IMR-90 (cell line): ENCODE results near the gene NEK6. TPM values are rescaled to one million over a fixed set of nuclear protein-coding genes. Genes with fewer than 3 reads are reported as not detected.

Experiments
- ATAC-seq: fragments of 200-7000 bp; cut with Tn5 transposase; 2 replicates; pipeline ENCODE4 v1.9.1; 2020; ENCODE audit warnings: low read depth, mild to moderate bottlenecking, moderate library complexity
- BruUV-seq: library from RNA; stranded (reverse); fragments of 400-500 nt; replicated peaks from 2 replicates; lab custom pipeline; 2021; lab: Mats Ljungman, UMichigan
- CTCF ChIA-PET: fragments of 300-600 bp; formaldehyde crosslinking; extraction: SDS; loops from one replicate; lab custom pipeline; 2021; ENCODE audit warnings: antibody characterized with exemption; lab: Yijun Ruan, JAX
- POLR2A ChIA-PET: fragments of 300-600 bp; sonication (Branson Sonifier 250); formaldehyde crosslinking; loops from one replicate; lab custom pipeline; 2022; ENCODE audit warnings: antibody characterized with exemption; ENCODE audit not compliant: unreplicated experiment; lab: Charles Lee
- DNase-seq: peaks from one replicate; pipeline ENCODE4 v3.0.0; 2013
- H2AFZ ChIP-seq: replicated peaks from 2 replicates; pipeline ENCODE3; 2013; ENCODE audit warnings: low read length, mild to moderate bottlenecking; ENCODE audit not compliant: poor library complexity
- H2AK5ac ChIP-seq: 2 replicates; pipeline ENCODE4 v1.6.1; 2013; ENCODE audit warnings: low read depth, low read length, inconsistent platforms
- H2AK9ac ChIP-seq: replicated peaks from 2 replicates; pipeline ENCODE3; 2013; ENCODE audit warnings: mild to moderate bottlenecking, low read depth, low read length, moderate library complexity; ENCODE audit not compliant: poor library complexity
- H2BK120ac ChIP-seq: 2 replicates; pipeline ENCODE4 v1.6.1; 2013; ENCODE audit warnings: low read depth, low read length, inconsistent platforms
- H2BK15ac ChIP-seq: 3 replicates; pipeline ENCODE4 v1.6.1; 2013; ENCODE audit warnings: low read depth, low read length, inconsistent platforms
- H2BK20ac ChIP-seq: 2 replicates; pipeline ENCODE4 v1.6.1; 2013; ENCODE audit warnings: low read depth, mild to moderate bottlenecking, inconsistent platforms, low read length, moderate library complexity
- H2BK5ac ChIP-seq: 2 replicates; pipeline ENCODE4 v1.6.1; 2013; ENCODE audit warnings: mild to moderate bottlenecking, low read depth, low read length, inconsistent platforms; ENCODE audit not compliant: poor library complexity, severe bottlenecking
- H3K14ac ChIP-seq: replicated peaks from 2 replicates; pipeline ENCODE4 v1.6.1; 2013; ENCODE audit warnings: low read depth, low read length, inconsistent platforms
- H3K18ac ChIP-seq: 2 replicates; pipeline ENCODE4 v1.6.1; 2013; ENCODE audit warnings: low read depth, low read length, control low read depth
- H3K23ac ChIP-seq: 2 replicates; pipeline ENCODE4 v1.6.1; 2013; ENCODE audit warnings: low read depth, low read length, inconsistent platforms
- H3K27ac ChIP-seq: 2 replicates; pipeline ENCODE4 v1.5.1; 2013; ENCODE audit warnings: mild to moderate bottlenecking, control low read depth, low read length; ENCODE audit not compliant: insufficient read depth
- H3K27me3 ChIP-seq: 2 replicates; pipeline ENCODE4 v1.6.1; 2013; ENCODE audit warnings: low read length; ENCODE audit not compliant: control insufficient read depth, insufficient read depth
- H3K36me3 ChIP-seq: 2 replicates; pipeline ENCODE4 v1.6.1; 2013; ENCODE audit warnings: low read length, mixed read lengths; ENCODE audit not compliant: control insufficient read depth, insufficient read depth
- H3K4ac ChIP-seq: 2 replicates; pipeline ENCODE4 v1.6.1; 2013; ENCODE audit warnings: low read depth, low read length, inconsistent platforms
- H3K4me1 ChIP-seq: 2 replicates; pipeline ENCODE4 v1.6.1; 2013; ENCODE audit warnings: low read length, mixed read lengths; ENCODE audit not compliant: control insufficient read depth, insufficient read depth
- H3K4me2 ChIP-seq: 2 replicates; pipeline ENCODE4 v1.6.1; 2013; ENCODE audit warnings: low read depth, mild to moderate bottlenecking, control low read depth, low read length, moderate library complexity
- H3K4me3 ChIP-seq: 2 replicates; pipeline ENCODE4 v1.5.1; 2013; ENCODE audit warnings: low read depth, mild to moderate bottlenecking, control low read depth, low read length, moderate library complexity; ENCODE audit not compliant: insufficient read depth
- H3K56ac ChIP-seq: 2 replicates; pipeline ENCODE4 v1.6.1; 2013; ENCODE audit warnings: low read length, inconsistent platforms; ENCODE audit not compliant: insufficient read depth; ENCODE audit errors: extremely low read depth
- H3K79me1 ChIP-seq, 2 experiments: 2 replicates each; pipeline ENCODE4 v1.6.1; 2013; ENCODE audit warnings: low read length in 2 of 2, inconsistent platforms in 1 of 2, low read depth in 1 of 2
- H3K9ac ChIP-seq: 2 replicates; pipeline ENCODE4 v1.6.1; 2013; ENCODE audit warnings: low read depth, low read length, control low read depth
- H3K9me1 ChIP-seq: 2 replicates; pipeline ENCODE4 v1.6.1; 2013; ENCODE audit warnings: low read length, inconsistent platforms; ENCODE audit not compliant: insufficient read depth
- H3K9me3 ChIP-seq: 2 replicates; pipeline ENCODE4 v1.6.1; 2013; ENCODE audit warnings: low read length; ENCODE audit not compliant: control insufficient read depth, insufficient read depth
- H4K20me1 ChIP-seq: 2 replicates; pipeline ENCODE4 v1.6.1; 2013; ENCODE audit warnings: low read length, inconsistent platforms; ENCODE audit not compliant: insufficient read depth
- H4K5ac ChIP-seq: 2 replicates; pipeline ENCODE4 v1.6.1; 2013; ENCODE audit warnings: mild to moderate bottlenecking, low read depth, low read length, control low read depth
- H4K8ac ChIP-seq, 2 experiments: 2 replicates each; pipeline ENCODE4 v1.6.1; 2013; ENCODE audit warnings: low read depth in 2 of 2, low read length in 2 of 2, control low read depth in 1 of 2, inconsistent platforms in 1 of 2
- H4K91ac ChIP-seq: 2 replicates; pipeline ENCODE4 v1.6.1; 2013; ENCODE audit warnings: low read depth, low read length, inconsistent platforms; ENCODE audit not compliant: insufficient read depth
- CTCF ChIP-seq: conservative IDR thresholded peaks from 2 replicates; pipeline ENCODE4 v1.5.1; 2012; ENCODE audit warnings: mild to moderate bottlenecking, low read depth, low read length, improper control_type of control experiment
- WGBS, 2 experiments: methylation state at CpG; one replicate each; pipeline versions ENCODE4 v1.1.5 to v1.1.7; 2013; ENCODE audit warnings: missing lambda C conversion rate in 2 of 2; ENCODE audit not compliant: insufficient read length in 1 of 2; ENCODE audit errors: extremely low coverage in 2 of 2; 5-methylcytosine and 5-hydroxymethylcytosine counted together
- dilution Hi-C: fragments of 300-500 bp; cut with HindIII; formaldehyde crosslinking; loops from one replicate; pipeline ENCODE4 v1.14.3; 2018; ENCODE audit warnings: low sequenced_read_pairs; ENCODE audit not compliant: unreplicated experiment
- in situ Hi-C: fragments of 300-500 bp; cut with MboI; formaldehyde crosslinking; loops from 3 replicates; pipeline ENCODE4 v1.14.3; 2019; ENCODE audit warnings: low sequenced_read_pairs, inconsistent platforms, mixed read lengths
- intact Hi-C: fragments of 100-400 bp; cut with micrococcal nuclease; formaldehyde crosslinking; loops from 2 replicates; pipeline ENCODE4 v1.10.0; 2022
- polyA plus RNA-seq, 3 experiments: library from polyadenylated mRNA; depleted of rRNA; stranded (reverse); fragments of >200 nt; gene quantifications; 2 replicates each; pipeline ENCODE4 v1.2.3, GENCODE V29; 2012; ENCODE audit warnings: low replicate concordance in 1 of 3
- total RNA-seq: library from RNA; depleted of rRNA; stranded (reverse); fragments of >200 nt; gene quantifications from 2 replicates; pipeline ENCODE4 v1.2.3, GENCODE V29; 2012

Gene NEK6
- total and polyA plus RNA-seq, 2 of the 4 experiments (the other 2 are of a cell fraction) = 79.9 to 112 TPM

GRCh38 chr9:124238546-124239140, 19.1 kb upstream of the NEK6 start:
- no peak overlapping the region for H3K4me2 ChIP-seq
- H2AK9ac ChIP-seq = no peak overlapping the region
- H2AFZ ChIP-seq = no peak overlapping the region
- DNase-seq = no peak
- no peak overlapping the region for H3K14ac ChIP-seq
- BruUV-seq = no TSS peak
- no peaks in the 10 kb centered on the region for H3K79me1 ChIP-seq
- H3K18ac ChIP-seq = no peak overlapping the region
- H4K5ac ChIP-seq = no peak overlapping the region
- POLR2A ChIA-PET = no interaction called here
- no peaks in the 10 kb centered on the region for H3K36me3 ChIP-seq
- CTCF ChIA-PET = no interaction called here
- in situ Hi-C loops = no loop called here
- H3K9me3 ChIP-seq = no peaks in the 10 kb centered on the region
- intact Hi-C loops = no loop called here
- TF ChIP-seq CTCF = no peak
- H3K4me1 ChIP-seq = peaks cover 4% of the 10 kb centered on the region; the same call in 1 of the 2 replicates
- H3K56ac ChIP-seq = no peak overlapping the region
- no peak overlapping the region for H3K9ac ChIP-seq
- no peak overlapping the region for H3K4me3 ChIP-seq
- dilution Hi-C loops = no loop called here
- no peak overlapping the region for H2BK15ac ChIP-seq
- no peak overlapping the region for H3K27ac ChIP-seq
- no peak overlapping the region for H4K8ac ChIP-seq
- H2BK5ac ChIP-seq = no peak overlapping the region
- H2AK5ac ChIP-seq = no peak overlapping the region
- no peak for ATAC-seq
- H3K4ac ChIP-seq = no peak overlapping the region
- H2BK20ac ChIP-seq = no peak overlapping the region
- H2BK120ac ChIP-seq = no peak overlapping the region
- peaks cover 8% of the 10 kb centered on the region for H3K27me3 ChIP-seq
- H4K91ac ChIP-seq = no peak overlapping the region
- no peaks in the 10 kb centered on the region; the same call in 1 of the 2 replicates for H3K9me1 ChIP-seq
- H4K20me1 ChIP-seq = no peaks in the 10 kb centered on the region
- H3K23ac ChIP-seq = no peak overlapping the region
- whole genome bisulfite sequencing, 2 experiments = 100% methylated on average over 1 of the region's 5 CpGs; no CpG with 5 or more reads in 1 of the 2 experiments
